ENCODE results near the gene EML4. TPM values are rescaled to one million over a fixed set of nuclear protein-coding genes. Genes with fewer than 3 reads are reported as not detected.

The EML4 gene
- total and polyA plus RNA-seq, 12 donors = 29.9 to 64.0 (median 51.9) TPM

- no peaks in the 10 kb centered on the region for H3K27me3 ChIP-seq
- DNase-seq = no peak
- H3K36me3 ChIP-seq (replicated peaks in 1 of 2) = no peaks in the 10 kb centered on the region
- no peaks in the 10 kb centered on the region for H3K9me3 ChIP-seq (replicated peaks in 1 of 3)
- TF ChIP-seq, protein P1, sequence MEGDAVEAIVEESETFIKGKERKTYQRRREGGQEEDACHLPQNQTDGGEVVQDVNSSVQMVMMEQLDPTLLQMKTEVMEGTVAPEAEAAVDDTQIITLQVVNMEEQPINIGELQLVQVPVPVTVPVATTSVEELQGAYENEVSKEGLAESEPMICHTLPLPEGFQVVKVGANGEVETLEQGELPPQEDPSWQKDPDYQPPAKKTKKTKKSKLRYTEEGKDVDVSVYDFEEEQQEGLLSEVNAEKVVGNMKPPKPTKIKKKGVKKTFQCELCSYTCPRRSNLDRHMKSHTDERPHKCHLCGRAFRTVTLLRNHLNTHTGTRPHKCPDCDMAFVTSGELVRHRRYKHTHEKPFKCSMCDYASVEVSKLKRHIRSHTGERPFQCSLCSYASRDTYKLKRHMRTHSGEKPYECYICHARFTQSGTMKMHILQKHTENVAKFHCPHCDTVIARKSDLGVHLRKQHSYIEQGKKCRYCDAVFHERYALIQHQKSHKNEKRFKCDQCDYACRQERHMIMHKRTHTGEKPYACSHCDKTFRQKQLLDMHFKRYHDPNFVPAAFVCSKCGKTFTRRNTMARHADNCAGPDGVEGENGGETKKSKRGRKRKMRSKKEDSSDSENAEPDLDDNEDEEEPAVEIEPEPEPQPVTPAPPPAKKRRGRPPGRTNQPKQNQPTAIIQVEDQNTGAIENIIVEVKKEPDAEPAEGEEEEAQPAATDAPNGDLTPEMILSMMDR (IDR thresholded peaks at IDR 0.05) = no peak
- TF ChIP-seq POLR2A (IDR thresholded peaks at IDR 0.05) = no peak
- H3K4me1 ChIP-seq (replicated peaks in 1 of 2) = peaks cover 18 to 20% of the 10 kb centered on the region in 2 donors
- intact Hi-C loops (cut with DNase I) = no loop called here
- WGBS, 4 donors = 40 to 48% (median 44%) methylated on average over 3 of the region's 3 CpGs
- H3K27ac ChIP-seq = no peak overlapping the region
- H3K4me3 ChIP-seq = no peak overlapping the region
Observed at GRCh38 chr2:42367835-42368234, 198.7 kb downstream of the EML4 start.

GRCh38 chr2:42368817-42369531 is 199.8 kb downstream of the EML4 start:
- Histone ChIP-seq H3K36me3 (replicated peaks in 1 of 2) (no peaks in the 10 kb centered on the region), H3K27me3 (no peaks in the 10 kb centered on the region), H3K9me3 (replicated peaks in 1 of 3) (no peaks in the 10 kb centered on the region), H3K4me1 (replicated peaks in 1 of 2) (peaks cover 18 to 20% of the 10 kb centered on the region in 2 donors), H3K4me3 (no peak overlapping the region), H3K27ac (no peak overlapping the region)
- no peak for DNase-seq
- intact Hi-C loops (cut with DNase I) = no loop called here
- TF ChIP-seq POLR2A (IDR thresholded peaks at IDR 0.05) = no peak
- TF ChIP-seq, protein P1 (IDR thresholded peaks at IDR 0.05) = no peak
- 79 to 88% (median 86%) methylated on average over 7 of the region's 7 CpGs for WGBS, 4 donors

- intact Hi-C loops (cut with DNase I) = loop anchor here in 1 of 2 donors (10.0 kb wide), 1 partner anchor 115 kb away; no protein-coding TSS in a partner anchor
- no peak overlapping the region for H3K4me3 ChIP-seq
- no peaks in the 10 kb centered on the region for H3K27me3 ChIP-seq
- TF ChIP-seq, protein P1 (IDR thresholded peaks at IDR 0.05) = no peak
- TF ChIP-seq POLR2A (IDR thresholded peaks at IDR 0.05) = no peak
- no peaks in the 10 kb centered on the region for H3K9me3 ChIP-seq (replicated peaks in 1 of 3)
- 89 to 95% (median 93%) methylated on average over 5 of the region's 5 CpGs for WGBS, 4 donors
- H3K4me1 ChIP-seq (replicated peaks in 1 of 2) = peaks cover 18 to 20% of the 10 kb centered on the region in 2 donors
- H3K27ac ChIP-seq = no peak overlapping the region
- H3K36me3 ChIP-seq (replicated peaks in 1 of 2) = no peaks in the 10 kb centered on the region
- DNase-seq = no peak
Observed at GRCh38 chr2:42369532-42370229, 200.5 kb downstream of the EML4 start.

GRCh38 chr2:42371611-42372473 is 202.7 kb downstream of the EML4 start:
- H3K9me3 ChIP-seq (replicated peaks in 1 of 3) = no peaks in the 10 kb centered on the region
- no peaks in the 10 kb centered on the region for H3K36me3 ChIP-seq (replicated peaks in 1 of 2)
- intact Hi-C loops (cut with DNase I) = loop anchor here in 1 of 2 donors (10.0 kb wide), 1 partner anchor 113 kb away; no protein-coding TSS in a partner anchor
- H3K27ac ChIP-seq = peak overlapping the region in 3 of 5 donors; percentile 57 to 68 (median 63)
- 76 to 82% (median 80%) methylated on average over 11 of the region's 11 CpGs for WGBS, 4 donors
- peaks cover 8 to 10% of the 10 kb centered on the region in 2 donors for H3K4me1 ChIP-seq (replicated peaks in 1 of 2)
- peak in 6 of 7 donors; percentile 31 to 59 (median 44) for DNase-seq
- no peak overlapping the region for H3K4me3 ChIP-seq
- no peaks in the 10 kb centered on the region for H3K27me3 ChIP-seq
- TF ChIP-seq, protein P1 (IDR thresholded peaks at IDR 0.05) = no peak
- no peak for TF ChIP-seq POLR2A (IDR thresholded peaks at IDR 0.05)

All from adrenal gland (tissue), 12 donors.